DMS 273 (cell line): ENCODE data around the gene TRIM25.
"Not testable (repeated sequence)": the region's sequence is repeated elsewhere in the genome, so short reads cannot be mapped to it uniquely, and the experiment has no call there.

Experiments
- DNase-seq: peaks from one replicate; lab custom pipeline; 2025; ENCODE audit not compliant: unreplicated experiment; lab: John Stamatoyannopoulos, UW

TRIM25 gene, protein sequence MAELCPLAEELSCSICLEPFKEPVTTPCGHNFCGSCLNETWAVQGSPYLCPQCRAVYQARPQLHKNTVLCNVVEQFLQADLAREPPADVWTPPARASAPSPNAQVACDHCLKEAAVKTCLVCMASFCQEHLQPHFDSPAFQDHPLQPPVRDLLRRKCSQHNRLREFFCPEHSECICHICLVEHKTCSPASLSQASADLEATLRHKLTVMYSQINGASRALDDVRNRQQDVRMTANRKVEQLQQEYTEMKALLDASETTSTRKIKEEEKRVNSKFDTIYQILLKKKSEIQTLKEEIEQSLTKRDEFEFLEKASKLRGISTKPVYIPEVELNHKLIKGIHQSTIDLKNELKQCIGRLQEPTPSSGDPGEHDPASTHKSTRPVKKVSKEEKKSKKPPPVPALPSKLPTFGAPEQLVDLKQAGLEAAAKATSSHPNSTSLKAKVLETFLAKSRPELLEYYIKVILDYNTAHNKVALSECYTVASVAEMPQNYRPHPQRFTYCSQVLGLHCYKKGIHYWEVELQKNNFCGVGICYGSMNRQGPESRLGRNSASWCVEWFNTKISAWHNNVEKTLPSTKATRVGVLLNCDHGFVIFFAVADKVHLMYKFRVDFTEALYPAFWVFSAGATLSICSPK

DNA sequence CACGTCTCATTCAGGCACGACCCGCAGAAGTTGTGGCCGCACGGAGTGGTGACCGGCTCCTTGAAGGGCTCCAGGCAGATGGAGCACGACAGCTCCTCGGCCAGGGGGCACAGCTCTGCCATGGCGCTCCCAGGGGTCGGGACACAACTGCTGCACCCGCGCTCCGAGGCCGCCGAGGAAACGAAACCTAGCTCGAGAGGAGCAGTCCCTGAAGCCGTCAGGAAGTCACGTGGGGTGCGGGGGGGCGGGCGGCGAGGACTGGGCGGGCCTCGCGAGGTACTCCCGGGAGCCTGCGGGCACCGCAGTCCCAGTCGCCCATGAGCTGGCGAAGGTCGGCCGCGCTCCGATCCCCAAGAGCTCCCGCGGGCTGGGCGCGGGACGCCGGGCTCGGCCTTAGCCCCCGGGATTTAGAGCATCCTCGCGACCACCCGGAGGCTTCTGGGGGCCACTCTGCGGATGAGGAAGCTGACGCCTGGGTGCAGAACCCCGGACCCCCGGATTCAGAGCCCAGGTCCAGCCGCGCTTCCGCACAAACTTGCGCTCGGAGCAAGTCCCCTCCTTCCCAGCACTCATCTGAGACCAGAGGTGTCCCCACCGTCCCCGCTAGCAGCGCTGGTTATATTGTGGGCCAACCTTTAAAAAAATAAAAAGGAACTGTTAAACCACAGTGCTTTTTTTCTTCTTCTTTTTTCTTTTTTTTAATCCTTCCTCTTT lies at the start of gene TRIM25:
Gene TRIM25 (minus strand): TSS at position 183 of the 714 bp plus-strand sequence. CDS start 61 bp downstream, at position 122.
- DNase-seq = peak; percentile 94

DNA sequence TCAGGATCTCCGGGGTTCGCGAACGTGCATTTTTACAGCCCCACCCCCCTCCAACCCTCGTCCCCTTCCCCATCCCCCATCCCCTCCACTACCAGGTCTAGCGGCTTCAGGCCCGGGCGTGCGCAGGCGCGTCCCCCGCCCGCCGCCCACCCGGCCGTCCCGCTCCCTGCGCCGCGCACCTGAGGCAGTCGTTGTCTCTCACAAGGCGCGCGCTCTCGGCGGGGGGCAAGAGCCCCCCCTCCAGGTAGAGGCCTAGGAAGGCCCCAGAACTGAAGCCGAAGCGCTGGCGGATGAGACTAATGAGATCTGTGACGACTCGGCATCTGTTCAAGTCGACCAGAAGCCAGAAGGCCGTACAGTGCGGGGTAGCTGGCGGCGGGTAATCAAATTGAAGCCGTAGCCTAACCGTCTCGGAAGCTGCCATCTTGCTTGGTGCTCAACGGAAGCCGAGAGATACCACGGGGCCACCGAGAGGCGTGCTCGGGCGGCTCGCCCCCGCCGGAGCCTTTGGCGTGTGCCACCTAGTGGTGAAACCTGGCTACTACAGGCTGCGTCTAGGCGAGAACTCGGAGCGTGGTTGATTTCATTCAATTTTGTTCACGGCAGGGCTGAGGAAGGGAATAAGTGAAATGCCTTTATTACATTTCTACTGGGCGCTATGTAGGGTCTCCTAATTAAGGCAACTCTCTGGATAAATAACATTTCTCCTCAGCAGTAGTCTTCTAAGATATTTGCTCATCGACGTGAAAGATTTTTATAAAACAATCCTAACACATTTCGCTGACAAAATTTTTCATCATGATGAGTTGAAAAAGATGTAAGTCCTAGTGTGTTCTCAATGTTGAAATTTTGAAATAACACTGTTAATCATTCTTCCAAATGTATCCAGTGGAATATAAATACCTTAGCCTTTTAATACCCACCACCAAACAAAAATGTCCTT lies 47.0 kb upstream of the TRIM25 start, which contains the start of gene COIL:
Gene COIL (minus strand): TSS at position 455 of the 943 bp plus-strand sequence. CDS start 31 bp downstream, at position 424.
- peak; percentile 98 for DNase-seq

DNA sequence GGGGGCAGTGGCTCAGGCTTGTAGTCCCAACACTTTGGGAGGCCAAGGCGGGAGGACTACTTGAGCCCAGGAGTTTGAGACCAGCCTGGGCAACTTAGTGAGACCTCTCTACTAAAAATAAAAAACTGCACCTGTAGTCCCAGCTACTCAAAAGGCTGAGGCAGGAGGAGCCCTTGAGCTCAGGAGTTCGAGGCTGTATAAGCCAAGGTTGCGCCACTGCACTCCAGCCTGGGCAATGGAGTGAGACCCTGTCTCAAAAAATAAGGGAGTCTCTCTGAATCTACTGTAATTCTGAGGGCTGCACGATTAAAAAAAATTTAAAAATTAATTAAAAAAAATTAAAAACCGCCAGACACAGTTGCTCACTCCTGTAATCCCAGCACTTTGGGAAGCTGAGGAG lies 43.1 kb upstream of the TRIM25 start:
- DNase-seq = no peak

DNA sequence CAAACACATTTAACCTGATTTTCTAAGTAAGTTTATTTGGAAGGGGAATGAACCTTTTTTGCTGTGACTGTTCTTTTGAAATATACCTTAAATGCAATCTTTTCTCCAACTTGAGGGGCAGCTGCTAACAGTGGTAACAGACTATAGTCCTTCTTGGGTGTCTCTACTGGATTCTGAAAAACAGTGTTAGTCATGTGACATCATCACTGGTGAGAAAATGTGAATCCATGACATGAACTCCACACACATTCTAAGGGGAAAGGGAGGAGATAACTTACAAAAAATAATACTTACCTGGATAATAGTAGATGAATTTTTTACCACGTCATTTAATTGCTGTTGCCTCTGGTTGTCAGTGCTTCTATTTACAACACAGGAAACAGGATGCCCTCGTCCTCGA lies 35.7 kb upstream of the TRIM25 start:
- DNase-seq = no peak

DNA sequence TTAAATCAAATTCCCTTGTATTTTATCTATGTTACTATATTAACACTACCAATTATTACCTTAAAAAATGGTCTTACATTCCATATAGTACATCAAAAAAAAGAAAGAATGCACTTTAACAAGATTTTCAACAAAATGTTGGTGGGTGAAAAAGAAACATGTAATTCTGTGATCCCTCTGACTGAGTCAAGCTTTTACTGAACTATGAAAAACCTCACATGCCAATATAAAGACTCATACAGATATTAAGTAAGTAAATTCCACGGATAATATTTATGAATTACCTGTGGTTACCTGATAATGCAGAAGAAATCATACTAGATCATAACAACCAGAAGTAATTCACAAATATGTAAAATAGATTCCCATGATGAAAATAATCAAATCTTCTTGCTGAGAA lies 34.6 kb upstream of the TRIM25 start:
- DNase-seq = no peak

DNA sequence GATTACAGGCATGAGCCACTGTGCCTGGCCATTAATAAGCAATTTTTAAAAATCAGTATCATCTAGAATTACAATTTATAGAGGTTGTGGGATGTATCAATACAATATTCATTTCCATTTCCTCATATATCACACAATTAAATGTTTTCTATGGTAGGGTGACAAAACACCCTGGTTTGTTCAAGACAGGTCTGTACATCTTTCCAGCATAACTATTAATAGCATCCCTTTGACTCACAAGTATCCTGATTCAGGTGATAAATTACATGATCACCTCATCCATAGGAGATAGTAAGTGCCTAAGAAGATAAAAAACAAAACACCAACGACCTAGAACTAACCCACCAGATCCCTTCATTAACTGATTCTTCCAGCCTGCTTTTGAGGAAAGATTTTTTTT lies 33.9 kb upstream of the TRIM25 start:
- DNase-seq = no peak

DNA sequence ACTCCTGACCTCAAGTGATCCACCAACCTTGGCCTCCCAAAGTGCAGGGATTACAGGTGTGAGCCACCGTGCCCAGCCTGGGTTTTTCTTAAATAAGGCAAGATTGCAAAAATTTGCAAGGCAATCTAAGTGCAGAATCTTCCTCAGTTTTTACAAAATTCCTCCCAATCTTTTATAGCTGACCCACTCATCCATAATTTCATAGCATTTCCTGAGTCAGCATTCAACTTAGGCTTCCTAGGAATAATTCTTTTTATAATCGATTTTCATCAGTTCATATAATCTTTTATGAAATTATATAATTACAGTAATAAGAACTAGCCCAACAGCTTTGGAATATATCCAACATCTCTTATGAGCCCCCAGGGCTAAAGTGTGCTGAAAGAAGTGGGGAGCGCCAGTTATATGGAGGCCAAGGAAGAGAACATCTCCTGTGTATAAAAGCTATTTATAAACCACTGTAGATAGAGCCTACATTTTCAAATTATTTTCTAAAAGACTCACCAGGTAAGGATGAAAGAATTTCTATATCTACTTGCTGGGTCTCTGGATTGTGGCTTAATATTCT lies 32.2 kb upstream of the TRIM25 start:
- no peak for DNase-seq

DNA sequence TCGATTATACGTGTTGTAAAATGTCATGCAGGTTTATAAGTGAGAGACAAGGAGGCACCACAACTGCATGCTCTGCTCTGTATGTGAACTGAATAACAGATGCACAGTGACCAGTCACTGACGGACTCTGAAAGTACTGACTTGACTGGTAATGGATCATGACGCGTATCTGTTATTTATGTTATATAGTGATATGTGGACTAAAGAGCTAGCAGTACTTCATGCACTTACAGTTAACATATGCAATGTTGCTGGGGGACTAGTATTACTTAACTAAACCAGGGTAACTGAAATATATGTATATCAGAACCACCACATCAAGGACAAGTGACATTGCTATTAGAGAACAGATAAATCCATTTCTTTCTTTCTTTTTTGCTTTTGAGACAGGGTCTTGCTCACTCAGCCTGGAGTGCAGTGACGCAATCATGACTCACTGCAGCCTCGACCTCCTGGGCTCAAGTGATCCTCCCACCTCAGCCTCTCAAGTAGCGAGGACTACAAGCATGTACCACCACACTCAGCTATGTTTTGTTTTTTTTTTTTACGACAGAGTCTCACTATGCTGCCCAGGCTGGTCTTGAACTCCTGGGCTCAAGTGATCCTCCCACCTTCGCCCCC lies 29.8 kb upstream of the TRIM25 start:
- no peak for DNase-seq

DNA sequence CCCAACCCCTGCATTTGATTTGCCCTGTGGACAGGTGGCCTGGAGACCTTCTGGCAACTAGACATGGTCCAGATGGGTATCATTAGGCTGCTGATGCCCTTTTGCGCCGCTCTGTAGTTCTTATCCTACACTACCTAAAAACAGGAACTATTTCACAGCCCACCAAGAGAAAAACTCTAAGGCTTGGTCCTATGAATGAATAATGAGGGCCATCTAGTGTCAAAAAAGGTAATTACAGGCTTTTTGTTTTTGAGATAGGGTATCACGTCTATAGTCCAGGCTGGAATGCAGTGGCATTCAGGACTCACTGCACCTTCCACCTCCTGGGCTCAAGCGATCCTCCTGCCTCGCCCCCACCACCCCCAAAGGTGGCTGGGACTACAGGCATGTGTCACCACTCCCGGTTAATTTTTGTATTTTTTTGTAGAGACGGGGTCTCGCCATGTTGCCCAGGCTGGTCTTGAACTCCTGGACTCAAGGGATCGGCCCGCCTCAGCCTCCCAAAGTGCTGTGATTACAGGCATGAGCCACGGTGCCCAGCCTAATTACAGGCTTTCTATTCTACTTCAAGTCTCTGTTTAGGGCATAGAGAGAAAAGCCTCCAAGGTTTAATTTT lies 26.1 kb upstream of the TRIM25 start:
- DNase-seq = peak; percentile 87

DNA sequence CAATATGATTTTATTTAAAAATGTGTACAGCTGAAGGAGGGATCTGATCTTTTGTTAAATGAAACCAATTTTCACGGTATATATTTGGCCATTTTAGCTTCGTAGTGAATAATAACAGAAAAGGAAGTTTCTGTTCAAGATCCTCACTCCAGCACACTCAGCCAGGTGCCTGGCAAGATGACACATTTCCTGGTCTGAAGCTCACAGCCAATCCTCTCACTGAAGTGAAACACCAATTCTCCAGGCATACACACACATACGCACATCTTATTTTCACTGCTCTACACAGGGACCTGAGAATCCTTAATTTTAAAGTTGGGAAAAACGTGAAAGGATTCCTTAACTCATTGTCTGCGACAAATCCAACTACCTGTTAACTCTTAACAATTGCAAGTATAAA lies 24.4 kb upstream of the TRIM25 start:
- DNase-seq = not testable (repeated sequence)

DNA sequence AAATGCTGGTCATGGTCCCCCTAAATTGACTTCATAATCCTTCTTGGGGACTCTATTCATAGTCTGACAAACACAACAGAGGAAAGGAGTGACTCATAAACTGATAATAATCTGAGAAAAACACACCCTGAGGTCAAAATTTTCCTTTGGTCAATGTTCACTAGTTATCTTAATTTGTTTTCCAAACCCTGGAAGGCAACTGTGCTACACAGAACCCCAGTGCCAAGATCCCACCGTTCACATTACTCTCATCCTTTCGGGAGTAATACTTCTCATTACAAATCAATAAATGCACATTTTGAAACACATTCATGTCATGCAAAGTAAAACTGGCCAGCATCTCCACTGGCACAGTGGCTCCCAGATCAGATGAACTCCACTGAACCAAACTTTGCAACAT lies 23.8 kb upstream of the TRIM25 start:
- DNase-seq = no peak

DNA sequence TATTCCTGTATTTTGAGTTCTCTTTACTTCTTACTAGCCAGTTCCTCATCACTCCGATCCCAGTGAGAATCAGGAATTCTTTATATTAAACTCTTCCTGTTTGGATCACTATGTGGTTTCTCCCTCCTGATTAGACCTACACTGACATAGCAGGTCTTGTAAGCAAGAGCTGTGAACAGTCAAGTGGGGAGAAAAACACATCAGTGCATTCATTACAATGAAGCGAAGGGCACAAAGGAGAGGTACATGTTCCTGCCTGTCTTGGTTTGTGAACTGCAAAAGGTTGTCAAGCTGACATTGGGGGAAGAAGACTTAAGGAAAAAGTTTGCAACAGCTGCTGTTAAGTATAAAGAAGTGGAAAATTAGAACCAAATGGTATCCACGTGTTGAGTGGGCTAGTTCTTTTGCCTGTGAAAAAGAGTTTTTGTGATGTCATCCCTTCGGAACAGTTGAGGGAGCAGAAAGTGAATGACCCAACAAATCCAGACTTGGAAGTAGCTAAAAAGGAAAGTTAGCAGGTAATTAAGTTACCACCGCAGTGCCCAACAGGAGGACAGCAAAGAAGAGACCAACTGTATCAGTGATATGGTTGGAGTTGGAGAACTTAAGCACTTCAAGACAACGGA lies 23.0 kb upstream of the TRIM25 start:
- DNase-seq = no peak

DNA sequence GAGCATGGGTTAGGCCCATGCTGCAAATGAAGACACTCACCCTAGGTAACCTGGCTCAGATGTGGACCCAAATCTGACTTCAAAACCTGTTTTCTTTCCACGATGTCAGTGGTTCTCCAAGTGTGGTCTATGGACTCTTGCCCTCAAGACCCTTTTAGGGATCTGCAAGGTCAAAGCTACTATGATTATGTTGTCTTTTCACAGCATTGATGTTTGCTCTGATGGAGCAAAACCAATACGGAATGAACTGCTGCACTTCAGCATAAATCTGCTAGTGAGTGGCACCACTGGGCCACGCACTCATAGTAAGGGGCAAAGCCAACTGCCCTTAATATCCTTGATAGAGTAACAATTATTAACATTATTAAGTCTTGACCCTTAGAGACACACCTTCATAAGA lies 21.6 kb upstream of the TRIM25 start:
- no peak for DNase-seq

DNA sequence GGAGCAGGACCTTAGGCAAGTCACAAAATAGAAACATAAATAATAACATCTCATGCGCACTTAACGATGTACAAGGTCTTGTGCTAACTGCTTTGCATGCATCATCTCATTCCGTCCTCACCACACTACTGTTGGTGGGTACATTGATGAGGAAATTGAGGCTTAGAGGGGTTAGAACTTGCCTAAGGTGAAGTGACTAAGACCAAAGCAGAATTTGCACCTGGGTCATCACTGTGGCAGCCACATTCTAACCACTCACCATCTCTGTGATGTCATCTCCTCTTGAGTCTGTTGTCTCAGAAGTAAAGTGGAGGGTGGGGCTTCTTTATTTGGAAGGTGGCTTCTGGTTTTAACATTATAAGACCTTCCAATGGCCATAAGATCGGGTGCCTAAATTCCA lies 20.4 kb upstream of the TRIM25 start:
- no peak for DNase-seq

DNA sequence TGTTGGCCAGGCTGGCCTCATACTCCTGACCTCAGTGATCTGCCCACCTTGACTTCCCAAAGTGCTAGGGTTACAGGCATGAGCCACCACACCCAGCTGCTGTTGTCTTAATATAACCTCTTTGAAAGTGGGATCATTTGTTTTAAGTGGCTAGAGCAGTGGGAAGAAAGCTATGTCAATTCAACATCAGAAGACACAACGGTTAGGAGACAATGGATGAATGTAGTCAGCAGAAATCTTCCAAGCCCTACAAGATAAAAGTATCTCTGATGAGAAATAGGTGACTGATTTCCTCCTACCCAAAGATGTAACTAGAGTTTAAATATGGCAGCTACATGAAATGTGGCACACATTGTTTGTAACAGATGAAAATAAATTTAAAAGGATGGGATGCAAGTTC lies 20.0 kb upstream of the TRIM25 start:
- DNase-seq = no peak

DNA sequence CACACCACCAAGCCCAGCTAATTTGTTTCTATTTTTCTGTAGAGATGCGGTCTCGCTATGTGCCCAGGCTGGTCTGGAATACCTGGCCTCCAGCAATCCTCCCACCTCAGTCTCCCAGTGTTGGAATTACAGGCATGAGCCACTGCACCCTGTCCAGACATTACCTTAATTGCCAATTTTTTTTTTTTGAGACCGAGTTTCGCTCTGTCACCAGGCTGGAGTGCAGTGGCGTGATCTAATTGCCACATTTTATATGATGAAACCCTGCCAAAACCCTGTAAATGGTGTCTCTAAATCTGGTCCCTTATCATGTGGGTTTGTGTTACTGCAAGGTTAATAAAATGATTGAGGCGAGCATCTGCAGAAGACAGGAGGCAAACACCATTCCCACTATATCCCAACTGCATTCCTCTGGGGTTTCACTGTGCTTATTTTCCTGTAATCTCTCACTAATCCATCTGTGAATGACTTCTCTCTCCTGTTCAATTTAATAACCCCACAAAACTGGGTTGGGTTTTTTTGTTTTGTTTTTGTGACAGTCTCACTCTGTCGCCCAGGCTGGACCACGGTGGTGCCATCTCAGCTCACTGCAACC lies 19.4 kb upstream of the TRIM25 start:
- DNase-seq = no peak

DNA sequence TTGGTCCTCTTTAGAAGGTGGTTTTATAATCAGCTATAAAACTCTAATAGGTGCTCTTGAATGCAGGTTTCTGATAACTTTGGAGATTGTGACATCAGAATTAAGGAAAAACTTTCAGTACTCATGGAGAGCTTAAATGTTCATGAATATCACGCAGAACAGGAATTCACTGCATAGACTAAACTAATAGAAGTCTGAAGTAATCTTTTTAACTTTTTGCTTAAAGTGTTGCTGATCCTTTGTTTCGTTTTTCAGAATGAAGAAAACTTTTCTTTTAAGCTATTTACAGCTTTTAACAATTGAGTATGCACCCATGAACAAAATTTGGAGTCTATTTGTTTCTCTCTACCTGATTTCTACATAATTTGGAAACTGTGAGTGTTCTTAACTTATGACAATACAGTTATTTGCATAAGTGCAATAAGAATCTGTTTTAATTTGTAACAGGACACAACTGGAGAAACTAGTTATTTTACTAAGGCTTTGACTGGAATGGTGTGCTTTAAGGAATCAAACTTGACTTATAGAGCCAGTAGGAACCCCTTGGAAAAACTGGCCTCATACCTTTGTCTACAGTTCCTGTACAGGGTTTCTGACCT lies 17.0 kb upstream of the TRIM25 start:
- DNase-seq = no peak

DNA sequence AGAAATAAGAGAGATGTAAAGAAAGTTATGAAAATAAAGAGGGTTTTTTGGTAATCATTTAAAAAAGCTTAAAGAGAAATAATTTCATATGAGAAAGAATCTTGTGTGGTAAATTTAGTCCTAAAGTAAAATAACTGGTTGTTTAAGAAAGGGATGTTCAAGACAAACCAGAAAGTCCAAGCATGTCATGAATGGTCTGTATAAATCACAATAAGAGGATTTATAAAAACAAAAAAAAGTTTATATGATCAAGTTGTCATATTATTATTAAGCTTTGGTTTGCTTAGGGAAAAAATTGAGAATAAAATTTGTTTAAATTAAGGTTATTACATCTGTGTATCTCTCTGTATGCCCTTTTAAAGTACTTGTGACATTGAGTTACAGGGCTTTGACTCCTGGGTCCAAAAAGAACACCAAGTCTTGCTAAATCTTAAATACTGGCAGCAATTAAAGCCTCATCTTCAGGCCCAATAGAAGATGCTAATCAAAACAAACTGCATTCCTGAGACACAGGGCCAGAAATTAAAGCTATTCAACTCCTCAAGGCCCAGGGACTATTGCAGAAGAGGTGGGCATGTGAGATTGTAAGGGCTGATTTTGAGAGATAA lies 15.6 kb upstream of the TRIM25 start:
- DNase-seq = peak; percentile 60
